Small intestine (tissue), 7 donors: Measurements from ENCODE around the gene COL5A1. TPM values are rescaled to one million over a fixed set of nuclear protein-coding genes. Genes with fewer than 3 reads are reported as not detected.

ENCODE experiments used
- DNase-seq, 2 donors: peaks; one replicate each; pipeline versions ENCODE4 v3.0.0 to v3.0.0-alpha.2; 2013
- FAIRE-seq: peaks from 2 replicates; lab custom pipeline; 2012; peaks lifted over from hg19 to GRCh38; lab: Jason Lieb, UNC
- H3K27ac ChIP-seq, 3 donors: one replicate each; pipeline ENCODE4 v1.5.1; 2013; ENCODE audit warnings: low read length in 2 of 3, mild to moderate bottlenecking in 2 of 3, control low read depth in 1 of 3, inconsistent platforms in 1 of 3, low read depth in 1 of 3, moderate library complexity in 1 of 3
- H3K27me3 ChIP-seq, 3 donors: one replicate each; pipeline ENCODE4 v1.6.1; 2013; ENCODE audit warnings: low read length in 3 of 3, inconsistent platforms in 1 of 3; ENCODE audit not compliant: control insufficient read depth in 3 of 3, insufficient read depth in 3 of 3
- H3K36me3 ChIP-seq, 3 donors: one replicate each; pipeline ENCODE4 v1.6.1; 2013; ENCODE audit warnings: low read length in 3 of 3, inconsistent platforms in 1 of 3, low read depth in 1 of 3, mild to moderate bottlenecking in 1 of 3, moderate library complexity in 1 of 3; ENCODE audit not compliant: control insufficient read depth in 3 of 3, insufficient read depth in 2 of 3
- H3K4me1 ChIP-seq, 3 donors: one replicate each; pipeline ENCODE4 v1.6.1; 2013; ENCODE audit warnings: low read length in 2 of 3, inconsistent platforms in 1 of 3, low read depth in 1 of 3, mild to moderate bottlenecking in 1 of 3, moderate library complexity in 1 of 3; ENCODE audit not compliant: control insufficient read depth in 3 of 3, insufficient read depth in 2 of 3
- H3K4me3 ChIP-seq, 3 donors: one replicate each; pipeline ENCODE4 v1.5.1; 2013; ENCODE audit warnings: low read length in 3 of 3, control low read depth in 1 of 3, inconsistent platforms in 1 of 3, low read depth in 1 of 3, mild to moderate bottlenecking in 1 of 3, moderate library complexity in 1 of 3
- H3K9me3 ChIP-seq, 2 donors: one replicate each; pipeline ENCODE4 v1.6.1; 2013; ENCODE audit warnings: low read depth in 1 of 2, low read length in 1 of 2; ENCODE audit not compliant: control insufficient read depth in 2 of 2, insufficient read depth in 1 of 2
- WGBS, 3 donors: extraction: QIAGEN DNeasy Blood & Tissue Kit; methylation state at CpG; one replicate each; pipeline ENCODE4 v1.1.7; 2013; 5-methylcytosine and 5-hydroxymethylcytosine counted together
- polyA plus RNA-seq, 4 donors: library from polyadenylated mRNA; stranded (reverse) in 3 of 4; unstranded in 1 of 4; fragments of 200-250 nt in 3 of 4; fragments of 120-200 nt in 1 of 4; gene quantifications; one replicate each; pipeline versions ENCODE4 v1.2.1 to v1.2.3, GENCODE V29; 2013
- donor health status: healthy with polysubstance abuse.
- donor health status: control.
- donor health status: control.
- donor health status: Bipolar disorder and iron deficiency.
- donor health status: healthy.

The COL5A1 gene
- polyA plus RNA-seq, 4 donors: 0.22 to 54.0 (median 5.4) TPM

GRCh38 chr9:134802216-134802795 is 160.7 kb downstream of the COL5A1 start:
- WGBS, 3 donors: 87 to 91% (median 90%) methylated on average over 17 of the region's 17 CpGs
- H3K4me3 ChIP-seq: no peak overlapping the region
- H3K27me3 ChIP-seq: no peaks in the 10 kb centered on the region
- FAIRE-seq (no peak), DNase-seq (no peak)
- no peaks in the 10 kb centered on the region for H3K4me1 ChIP-seq
- H3K27ac ChIP-seq: no peak overlapping the region
- peaks cover 0 to 38% (median 0%) of the 10 kb centered on the region in 3 donors for H3K36me3 ChIP-seq
- no peaks in the 10 kb centered on the region for H3K9me3 ChIP-seq

GRCh38 chr9:134804871-134805270 is 163.3 kb downstream of the COL5A1 start:
- Histone ChIP-seq H3K4me3 (no peak overlapping the region), H3K36me3 (peaks cover 0 to 25% (median 0%) of the 10 kb centered on the region in 3 donors), H3K4me1 (no peaks in the 10 kb centered on the region), H3K9me3 (no peaks in the 10 kb centered on the region), H3K27ac (no peak overlapping the region), H3K27me3 (no peaks in the 10 kb centered on the region)
- FAIRE-seq (no peak), DNase-seq (no peak)
- whole genome bisulfite sequencing, 3 donors: 81 to 89% (median 81%) methylated on average over 7 of the region's 7 CpGs

GRCh38 chr9:134807716-134808446 is 166.3 kb downstream of the COL5A1 start:
- FAIRE-seq (no peak), DNase-seq (no peak)
- no peaks in the 10 kb centered on the region for H3K27me3 ChIP-seq
- no peak overlapping the region for H3K27ac ChIP-seq
- H3K4me1 ChIP-seq: no peaks in the 10 kb centered on the region
- H3K9me3 ChIP-seq: no peaks in the 10 kb centered on the region
- no peak overlapping the region for H3K4me3 ChIP-seq
- peaks cover 0 to 25% (median 0%) of the 10 kb centered on the region in 3 donors for H3K36me3 ChIP-seq
- 56 to 62% (median 59%) methylated on average over 9 of the region's 9 CpGs for whole genome bisulfite sequencing, 3 donors

GRCh38 chr9:134808447-134808792 is 166.8 kb downstream of the COL5A1 start:
- no peaks in the 10 kb centered on the region for H3K27me3 ChIP-seq
- peaks cover 0 to 29% (median 0%) of the 10 kb centered on the region in 3 donors for H3K36me3 ChIP-seq
- no peak for DNase-seq
- no peak overlapping the region for H3K4me3 ChIP-seq
- H3K4me1 ChIP-seq: no peaks in the 10 kb centered on the region
- 79 to 94% (median 91%) methylated on average over 6 of the region's 6 CpGs for WGBS, 3 donors
- H3K9me3 ChIP-seq: no peaks in the 10 kb centered on the region
- no peak for FAIRE-seq
- no peak overlapping the region for H3K27ac ChIP-seq

GRCh38 chr9:134809292-134809691 is 167.7 kb downstream of the COL5A1 start:
- Histone ChIP-seq H3K27ac (no peak overlapping the region), H3K36me3 (peaks cover 0 to 37% (median 0%) of the 10 kb centered on the region in 3 donors), H3K4me3 (no peak overlapping the region), H3K4me1 (no peaks in the 10 kb centered on the region), H3K27me3 (no peaks in the 10 kb centered on the region), H3K9me3 (no peaks in the 10 kb centered on the region)
- DNase-seq: no peak
- WGBS, 3 donors: 88 to 94% (median 92%) methylated on average over 15 of the region's 15 CpGs
- no peak for FAIRE-seq

- 78 to 84% (median 82%) methylated on average over 10 of the region's 10 CpGs for WGBS, 3 donors
- no peak for FAIRE-seq
- DNase-seq: no peak
Measured at GRCh38 chr9:134809826-134810225, 168.2 kb downstream of the COL5A1 start.

GRCh38 chr9:134811079-134811672 is 169.6 kb downstream of the COL5A1 start:
- DNase-seq (no peak), FAIRE-seq (no peak)
- H3K27ac ChIP-seq: no peak overlapping the region
- H3K4me1 ChIP-seq: no peaks in the 10 kb centered on the region
- H3K4me3 ChIP-seq: no peak overlapping the region
- WGBS, 3 donors: 80 to 88% (median 86%) methylated on average over 22 of the region's 22 CpGs
- H3K27me3 ChIP-seq: no peaks in the 10 kb centered on the region
- H3K36me3 ChIP-seq: peaks cover 0 to 45% (median 0%) of the 10 kb centered on the region in 3 donors
- no peaks in the 10 kb centered on the region for H3K9me3 ChIP-seq

More at GRCh38 chr9:134809826-134810225, 168.2 kb downstream of the COL5A1 start:
- H3K27ac ChIP-seq: no peak overlapping the region
- H3K9me3 ChIP-seq: no peaks in the 10 kb centered on the region
- peaks cover 0 to 36% (median 0%) of the 10 kb centered on the region in 3 donors for H3K36me3 ChIP-seq
- no peaks in the 10 kb centered on the region for H3K27me3 ChIP-seq
- no peaks in the 10 kb centered on the region for H3K4me1 ChIP-seq
- no peak overlapping the region for H3K4me3 ChIP-seq

- Histone ChIP-seq H3K9me3 (no peaks in the 10 kb centered on the region), H3K4me1 (no peaks in the 10 kb centered on the region), H3K27me3 (no peaks in the 10 kb centered on the region), H3K4me3 (no peak overlapping the region), H3K27ac (no peak overlapping the region), H3K36me3 (peaks cover 0 to 46% (median 0%) of the 10 kb centered on the region in 3 donors)
- FAIRE-seq (no peak), DNase-seq (peak in 1 of 2 donors; percentile 61)
- WGBS, 3 donors: 28 to 53% (median 43%) methylated on average over 14 of the region's 14 CpGs
Measured at GRCh38 chr9:134811673-134812342, 170.2 kb downstream of the COL5A1 start.
